Gastrocnemius medialis (tissue), 4 donors: ENCODE measurements around the gene ZBP1. TPM values are rescaled to one million over a fixed set of nuclear protein-coding genes. Genes with fewer than 3 reads are reported as not detected.
A peak's percentile ranks its signal among the peaks of the same experiment; 100 is the strongest.
"Not testable (repeated sequence)": the region's sequence is repeated elsewhere in the genome, so short reads cannot be mapped to it uniquely, and the experiment has no call there.

Source experiments
- ATAC-seq, 2 donors: fragments of 150-250 bp; one replicate each; pipeline ENCODE4 v1.9.1; 2016
- DNase-seq, 2 donors: peaks; one replicate each; pipeline ENCODE4 v3.0.0-alpha.2; 2019
- H3K27ac ChIP-seq, 4 donors: fragments of 200-600 bp; sonication (generic); 1 replicate in 1 of 4; 2 replicates in 3 of 4; pipeline ENCODE4 v1.5.1; 2016 to 2018; ENCODE audit warnings: mild to moderate bottlenecking in 2 of 4, moderate library complexity in 1 of 4
- H3K27me3 ChIP-seq, 3 donors: fragments of 200-600 bp; sonication (generic) in 2 of 3; 1 replicate in 1 of 3; 2 replicates in 2 of 3; pipeline versions ENCODE4 v1.5.1 to v1.6.0; 2016 to 2019; ENCODE audit warnings: mild to moderate bottlenecking in 1 of 3, moderate library complexity in 1 of 3
- H3K36me3 ChIP-seq, 2 donors: fragments of 200-600 bp; sonication (generic) in 1 of 2; one replicate each; pipeline ENCODE4 v1.5.1; 2017 to 2018
- H3K4me1 ChIP-seq, 2 donors: fragments of 200-600 bp; sonication (generic) in 1 of 2; one replicate each; pipeline ENCODE4 v1.5.1; 2016 to 2017; ENCODE audit warnings: mild to moderate bottlenecking in 2 of 2
- H3K4me3 ChIP-seq, 4 donors: fragments of 200-600 bp; sonication (generic) in 3 of 4; 1 replicate in 1 of 4; 2 replicates in 3 of 4; pipeline ENCODE4 v1.5.1; 2016 to 2019; ENCODE audit warnings: mild to moderate bottlenecking in 2 of 4
- H3K9me3 ChIP-seq, 3 donors: fragments of 200-600 bp; sonication (generic) in 2 of 3; 1 replicate in 1 of 3; 2 replicates in 2 of 3; pipeline ENCODE4 v1.5.1; 2016 to 2019
- CTCF ChIP-seq, 5 experiments: fragments of 450-650 bp in 3 of 5; fragments of 200-600 bp in 2 of 5; sonication (generic) in 2 of 5; IDR thresholded peaks in 4 of 5; conservative IDR thresholded peaks in 1 of 5; 1 replicate in 4 of 5; 2 replicates in 1 of 5; pipeline ENCODE4 v1.5.1; 2016 to 2019; ENCODE audit warnings: antibody characterized with exemption in 5 of 5, mild to moderate bottlenecking in 3 of 5, moderate library complexity in 3 of 5
- POLR2A ChIP-seq, 2 donors: fragments of 450-650 bp; IDR thresholded peaks; one replicate each; pipeline ENCODE4 v1.6.1; 2017; ENCODE audit warnings: antibody characterized with exemption in 2 of 2, mild to moderate bottlenecking in 2 of 2, moderate library complexity in 2 of 2
- in situ Hi-C, 4 donors: fragments of 200-750 bp; cut with MboI; loops; one replicate each; pipeline versions ENCODE4 v1.15.0 to v1.8.0; 2017; ENCODE audit warnings: low sequenced_read_pairs in 4 of 4
- intact Hi-C: fragments of 100-400 bp; cut with DNase I; formaldehyde crosslinking; loops from one replicate; pipeline ENCODE4 v1.15.1; 2023; ENCODE audit warnings: low total_unique reads
- total RNA-seq, 4 donors: library from RNA; depleted of rRNA; stranded (reverse); fragments of >200 nt; gene quantifications; one replicate each; pipeline versions ENCODE4 v1.1.0 to v1.2.3, GENCODE V29; 2016

Gene ZBP1
- total RNA-seq, 4 donors from 2014 or later, result not detected

- TF ChIP-seq CTCF (IDR thresholded peaks at IDR 0.05 in 4 of 5, conservative IDR thresholded peaks at IDR 0.05 in 1 of 5) (no peak), POLR2A (IDR thresholded peaks at IDR 0.05) (no peak)
- no peaks in the 10 kb centered on the region for H3K36me3 ChIP-seq
- no peak overlapping the region for H3K4me3 ChIP-seq
- H3K4me1 ChIP-seq, result no peaks in the 10 kb centered on the region
- DNase-seq (no peak), ATAC-seq (no peak)
- no peak overlapping the region for H3K27ac ChIP-seq
- no peaks in the 10 kb centered on the region for H3K9me3 ChIP-seq
- in situ Hi-C loops (no loop called here), intact Hi-C loops (no loop called here)
- H3K27me3 ChIP-seq, result peaks cover 0 to 3% (median 0%) of the 10 kb centered on the region in 3 donors
Measured at GRCh38 chr20:57633945-57634491, 13.8 kb upstream of the ZBP1 start.

GRCh38 chr20:57632286-57632685, 12.1 kb upstream of the ZBP1 start:
- Histone ChIP-seq H3K27me3 (peaks cover 0 to 3% (median 0%) of the 10 kb centered on the region in 3 donors), H3K27ac (no peak overlapping the region), H3K9me3 (no peaks in the 10 kb centered on the region), H3K4me3 (no peak overlapping the region), H3K4me1 (peaks cover 0 to 4% of the 10 kb centered on the region in 2 donors), H3K36me3 (no peaks in the 10 kb centered on the region)
- ATAC-seq, result no peak
- TF ChIP-seq CTCF (IDR thresholded peaks at IDR 0.05 in 4 of 5, conservative IDR thresholded peaks at IDR 0.05 in 1 of 5) (no peak), POLR2A (IDR thresholded peaks at IDR 0.05) (no peak)
- DNase-seq, result no peak
- intact Hi-C loops, result no loop called here
- in situ Hi-C loops, result no loop called here

- in situ Hi-C loops (no loop called here), intact Hi-C loops (no loop called here)
- Histone ChIP-seq H3K27ac (no peak overlapping the region), H3K36me3 (no peaks in the 10 kb centered on the region), H3K4me1 (peaks cover 0 to 4% of the 10 kb centered on the region in 2 donors), H3K9me3 (no peaks in the 10 kb centered on the region), H3K4me3 (no peak overlapping the region), H3K27me3 (peaks cover 0 to 6% (median 0%) of the 10 kb centered on the region in 3 donors)
- no peak for DNase-seq
- ATAC-seq, result no peak
- TF ChIP-seq POLR2A (IDR thresholded peaks at IDR 0.05), result no peak
- no peak for TF ChIP-seq CTCF (IDR thresholded peaks at IDR 0.05 in 4 of 5, conservative IDR thresholded peaks at IDR 0.05 in 1 of 5)
Measured at GRCh38 chr20:57630061-57630460, 9.8 kb upstream of the ZBP1 start.

- peak overlapping the region in 2 of 4 donors; percentile 58 to 71 for H3K27ac ChIP-seq
- H3K4me3 ChIP-seq, in situ Hi-C loops, ATAC-seq, DNase-seq, H3K9me3 ChIP-seq, H3K4me1 ChIP-seq, H3K27me3 ChIP-seq, intact Hi-C loops, H3K36me3 ChIP-seq: not testable (repeated sequence)
Measured at GRCh38 chr20:57629491-57629901, 9.3 kb upstream of the ZBP1 start.

GRCh38 chr20:57628962-57629308, 8.7 kb upstream of the ZBP1 start:
- H3K4me3 ChIP-seq, result peak overlapping the region in 1 of 4 donors; percentile 4
- H3K36me3 ChIP-seq, DNase-seq, ATAC-seq, H3K9me3 ChIP-seq, H3K4me1 ChIP-seq, H3K27me3 ChIP-seq, intact Hi-C loops, in situ Hi-C loops: not testable (repeated sequence)
- H3K27ac ChIP-seq, result peak overlapping the region; percentile 4 to 77 (median 64)
